T-helper 1 cell treated with Interleukin-12 subunit alpha and Interleukin-12 subunit beta and Interleukin-4 antibody, amounts not matched to agents 30 ng/mL and 1 ng/mL, for 36 hours (primary cell): ENCODE data around the gene TPO. TPM values are rescaled to one million over a fixed set of nuclear protein-coding genes. Genes with fewer than 3 reads are reported as not detected.
"Not testable (repeated sequence)": the region's sequence is repeated elsewhere in the genome, so short reads cannot be mapped to it uniquely, and the experiment has no call there.

ENCODE experiments used
- intact Hi-C: fragments of 100-400 bp; cut with micrococcal nuclease; formaldehyde crosslinking; loops from one replicate; pipeline ENCODE4 v1.15.1; 2024
- total RNA-seq: library from RNA; stranded (reverse); gene quantifications from 2 replicates; pipeline ENCODE4 v1.2.3, GENCODE V29; 2022

TPO gene
- total RNA-seq, 1 donor from 2014 or later = not detected

DNA sequence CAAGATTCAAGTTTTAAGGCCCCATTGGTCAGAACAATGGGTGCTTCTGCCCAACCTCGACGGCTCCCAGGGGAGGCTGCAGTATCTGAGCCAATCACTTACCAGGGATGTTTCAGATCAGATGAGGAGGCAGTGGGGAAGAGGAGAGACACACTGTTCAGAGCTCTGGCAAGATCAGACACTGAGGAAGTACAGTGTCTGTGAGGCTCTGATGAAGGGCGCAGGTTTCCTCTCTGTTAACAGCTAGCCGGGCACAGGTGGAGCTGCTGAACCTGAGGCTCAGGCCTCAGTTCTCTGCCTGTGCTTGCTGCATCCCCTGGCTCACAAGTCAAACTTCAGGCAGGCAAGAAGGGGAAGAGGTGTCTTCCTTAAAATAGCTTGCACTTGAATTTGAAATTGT, 69.7 kb downstream of the TPO start:
- intact Hi-C loops = no loop called here

DNA sequence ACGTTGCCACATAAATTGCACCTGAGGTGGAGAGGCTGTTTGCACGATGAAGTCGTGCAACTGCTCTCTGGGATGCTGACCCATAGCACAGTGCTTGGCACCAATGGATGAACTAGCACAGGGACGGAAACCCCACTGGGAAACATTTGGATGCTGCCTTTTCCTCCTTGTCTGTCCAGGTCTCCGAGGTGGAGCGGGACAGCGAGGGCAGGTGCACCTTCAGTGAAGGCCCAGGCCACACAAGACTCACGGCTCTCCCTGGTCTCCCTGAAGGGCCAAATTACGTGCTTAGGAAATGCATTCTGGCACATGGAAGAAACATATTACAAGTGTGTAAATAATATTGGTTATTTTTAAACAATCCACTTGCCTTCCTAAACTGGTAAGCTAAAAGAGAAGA, 70.3 kb downstream of the TPO start:
- intact Hi-C loops = no loop called here

DNA sequence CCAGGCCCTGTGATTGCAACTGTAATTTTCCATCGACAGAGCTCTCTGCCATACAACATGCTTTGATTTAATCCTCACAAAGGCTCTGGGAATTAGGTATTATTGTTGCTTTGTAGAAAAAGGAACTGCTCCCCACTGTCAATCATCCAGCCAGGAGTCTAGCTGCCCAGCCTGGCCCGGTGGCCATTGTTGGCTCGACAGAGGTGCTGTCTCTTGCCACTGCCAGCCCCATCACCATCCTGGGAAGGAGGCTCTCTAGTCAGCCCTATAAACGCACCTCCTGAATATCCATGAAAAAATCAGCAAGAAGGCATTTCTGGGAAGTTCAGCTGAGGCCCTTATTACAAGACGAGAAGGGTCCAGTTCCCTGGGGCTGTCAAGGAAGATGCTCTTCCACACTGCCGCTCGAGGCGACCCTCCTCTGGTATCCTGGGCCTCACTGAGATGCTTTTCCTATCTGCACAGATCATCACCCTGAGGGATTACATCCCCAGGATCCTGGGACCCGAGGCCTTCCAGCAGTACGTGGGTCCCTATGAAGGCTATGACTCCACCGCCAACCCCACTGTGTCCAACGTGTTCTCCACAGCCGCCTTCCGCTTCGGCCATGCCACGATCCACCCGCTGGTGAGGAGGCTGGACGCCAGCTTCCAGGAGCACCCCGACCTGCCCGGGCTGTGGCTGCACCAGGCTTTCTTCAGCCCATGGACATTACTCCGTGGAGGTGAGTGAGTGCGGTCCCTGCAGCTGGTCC, 71.0 kb downstream of the TPO start:
- intact Hi-C loops = no loop called here

DNA sequence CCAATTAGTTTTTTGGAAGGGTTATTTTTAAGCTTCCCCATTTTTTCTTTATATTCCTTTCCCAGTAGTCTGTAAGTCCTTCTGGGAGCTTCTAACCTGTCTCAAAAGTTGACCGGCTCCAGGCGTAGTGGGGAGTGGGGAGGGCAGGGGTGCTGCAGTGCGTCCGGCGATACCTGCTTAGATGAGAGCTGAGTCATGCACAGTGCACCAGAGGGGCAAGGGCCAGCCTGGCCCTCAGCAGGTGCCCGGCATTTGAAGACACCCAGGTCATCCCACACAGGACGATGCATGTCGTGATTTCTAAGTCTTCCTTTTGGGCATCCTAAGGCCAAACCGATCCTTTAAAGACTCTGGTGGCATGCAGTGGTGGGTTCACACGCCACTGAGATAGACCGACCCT, 73.4 kb downstream of the TPO start:
- intact Hi-C loops = no loop called here

DNA sequence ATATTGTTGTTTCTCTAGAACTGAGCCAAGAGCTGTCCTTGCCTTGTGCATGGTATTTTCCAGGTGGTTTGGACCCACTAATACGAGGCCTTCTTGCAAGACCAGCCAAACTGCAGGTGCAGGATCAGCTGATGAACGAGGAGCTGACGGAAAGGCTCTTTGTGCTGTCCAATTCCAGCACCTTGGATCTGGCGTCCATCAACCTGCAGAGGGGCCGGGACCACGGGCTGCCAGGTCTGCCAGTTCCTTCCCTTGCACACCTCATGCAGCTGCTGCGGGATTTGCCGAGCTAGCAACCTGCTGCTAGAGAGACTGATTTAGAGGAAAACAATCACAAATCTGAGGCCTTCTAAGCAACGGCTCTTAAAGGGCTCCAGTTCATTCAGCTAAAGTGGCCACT, 74.5 kb downstream of the TPO start:
- intact Hi-C loops = no loop called here

DNA sequence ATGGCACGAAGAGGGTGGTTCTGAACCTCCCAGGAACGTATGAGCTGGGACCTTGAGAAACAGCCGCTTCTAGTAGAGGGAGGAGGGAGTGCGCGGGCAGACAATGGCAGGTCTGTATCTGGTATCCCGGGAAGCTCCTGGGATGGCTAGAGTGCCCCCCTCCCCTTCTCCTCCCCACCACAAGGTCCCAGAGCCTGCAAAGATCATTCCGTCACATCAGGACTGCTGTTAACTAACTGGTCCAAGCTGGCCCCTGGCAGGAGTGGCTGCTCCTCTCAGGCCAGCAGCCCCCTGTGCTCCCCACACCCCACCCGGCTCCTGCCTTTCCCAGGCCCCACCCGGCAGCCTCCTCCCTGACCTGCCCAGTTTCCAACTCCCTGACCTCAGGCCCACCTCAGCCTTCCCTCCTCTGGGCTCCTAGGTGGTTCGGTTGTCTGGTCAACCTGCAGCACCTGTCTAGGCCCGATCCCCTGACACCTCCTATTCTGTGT, 75.0 kb downstream of the TPO start:
- intact Hi-C loops = no loop called here

DNA sequence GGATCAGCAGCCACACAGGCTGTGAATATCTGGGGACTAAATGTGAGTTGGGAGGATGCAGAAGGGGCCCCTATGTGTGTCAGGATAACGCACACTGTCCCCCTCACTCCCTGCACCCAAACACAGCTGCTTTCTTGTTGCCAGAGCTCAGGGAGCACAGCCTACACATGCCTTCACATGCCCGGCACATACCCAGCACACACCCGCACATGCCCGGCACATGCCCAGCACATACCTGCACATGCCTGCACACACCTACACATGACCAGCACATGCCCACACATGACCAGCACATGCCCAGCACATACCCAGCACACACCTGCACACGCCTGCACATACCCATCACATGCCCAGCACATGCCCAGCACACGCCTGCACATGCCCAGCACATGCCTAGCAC, 75.6 kb downstream of the TPO start:
- intact Hi-C loops = no loop called here

DNA sequence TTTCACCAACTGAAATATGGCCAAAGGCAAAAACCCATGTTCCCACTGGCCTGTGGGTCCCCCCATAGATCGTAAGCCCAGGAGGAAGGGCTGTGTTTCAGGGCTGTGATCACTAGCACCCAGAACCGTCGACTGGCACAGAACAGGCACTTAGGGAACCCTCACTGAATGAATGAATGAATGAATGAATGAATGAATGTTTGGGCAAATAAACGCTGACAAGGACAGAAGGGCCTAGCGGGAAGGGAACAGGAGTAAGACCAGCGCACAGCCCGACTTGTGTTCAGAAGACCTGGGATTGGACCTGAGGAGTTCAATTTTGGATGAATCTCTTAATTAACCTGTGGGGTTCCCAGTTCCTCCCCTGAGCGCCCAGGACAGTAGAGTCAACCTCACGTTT, 76.2 kb downstream of the TPO start:
- intact Hi-C loops = no loop called here

DNA sequence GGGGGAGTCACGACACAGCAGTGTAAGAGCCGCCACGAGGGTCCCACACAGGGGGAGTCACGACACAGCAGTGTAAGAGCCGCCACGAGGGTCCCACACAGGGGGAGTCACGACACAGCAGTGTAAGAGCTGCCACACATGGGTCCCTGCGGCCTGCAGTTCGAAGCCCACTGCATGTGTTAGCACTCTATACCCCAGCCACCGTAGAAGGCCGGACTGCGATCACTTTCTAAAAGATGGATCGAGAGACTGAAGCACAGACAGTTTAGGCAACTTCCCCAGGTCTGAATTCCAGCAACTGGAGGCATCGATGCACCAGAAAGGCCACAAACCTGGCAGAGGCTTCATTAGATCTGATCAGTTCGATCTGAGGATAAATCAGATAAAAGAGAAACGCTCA, 77.1 kb downstream of the TPO start:
- intact Hi-C loops = not testable (repeated sequence)

DNA sequence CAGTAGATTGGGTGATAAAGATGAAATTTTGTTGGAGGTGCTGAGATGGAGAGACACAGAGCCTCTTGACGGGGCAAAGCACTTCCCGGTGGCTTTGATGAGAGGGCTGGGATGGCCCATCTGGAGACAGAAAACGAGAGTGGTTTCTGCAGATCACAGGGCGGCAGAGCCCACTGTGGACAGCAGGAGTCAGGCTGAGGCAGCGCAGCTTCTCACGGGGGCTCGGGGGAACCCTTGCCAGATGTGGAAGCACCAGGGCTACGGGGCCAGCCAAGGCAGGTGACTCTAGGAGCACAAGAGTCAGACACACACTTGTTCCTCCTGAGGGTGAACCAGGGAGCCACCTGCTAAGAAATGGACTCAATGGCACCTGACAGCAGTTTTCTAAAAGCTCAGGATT, 78.5 kb downstream of the TPO start:
- intact Hi-C loops = no loop called here

DNA sequence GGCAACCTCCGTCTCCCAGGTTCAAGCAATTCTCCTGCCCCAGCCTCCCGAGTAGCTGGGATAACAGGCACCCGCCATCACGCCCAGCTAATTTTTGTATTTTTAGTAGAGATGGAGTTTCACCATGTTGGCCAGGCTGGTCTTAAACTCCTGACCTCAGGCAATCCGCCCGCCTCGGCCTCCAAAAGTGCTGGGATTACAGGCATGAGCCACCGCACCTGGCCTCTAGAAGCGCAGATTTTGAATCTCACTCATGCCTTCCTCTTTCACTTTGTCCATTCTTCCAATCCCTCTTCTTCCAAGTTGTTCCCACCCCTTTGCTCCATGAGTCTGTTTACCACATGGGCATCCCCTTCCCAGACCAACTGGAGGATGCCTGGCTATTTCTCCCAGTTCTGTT, 79.0 kb downstream of the TPO start:
- intact Hi-C loops = not testable (repeated sequence)

DNA sequence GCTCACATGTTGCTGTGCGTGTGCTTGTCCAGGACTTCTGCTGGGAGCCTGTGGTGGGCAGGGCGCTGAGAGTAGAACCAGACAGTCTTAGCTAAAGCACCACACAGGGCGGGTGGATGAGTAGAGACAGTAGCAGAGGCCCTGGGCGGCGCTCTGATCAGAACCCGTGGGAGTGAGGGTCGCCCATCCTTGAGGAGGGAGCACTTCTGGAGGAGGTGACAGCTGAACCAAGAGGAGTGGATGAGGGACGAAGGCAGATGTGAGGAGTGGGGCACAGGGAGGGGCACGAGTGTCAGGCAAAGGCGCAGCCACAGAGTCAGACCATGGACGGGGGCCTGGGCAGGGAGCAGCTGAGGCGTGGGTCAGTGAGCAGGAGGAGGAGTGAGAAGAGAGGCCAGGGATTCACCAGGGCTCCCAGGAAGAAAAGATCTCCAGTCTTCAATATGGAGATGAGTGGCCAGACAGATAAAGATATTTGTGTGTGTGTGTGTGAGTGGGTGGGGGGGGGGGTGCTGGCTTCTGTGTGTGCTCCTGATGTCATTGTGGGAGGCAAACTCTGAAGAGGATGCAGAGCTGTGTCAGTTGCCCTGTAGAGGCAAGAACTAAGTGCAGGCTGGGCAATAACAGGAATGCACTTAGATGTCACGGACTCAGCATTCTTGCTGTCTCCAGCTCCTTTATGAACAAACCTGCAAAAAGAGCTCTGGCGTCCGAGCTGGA, 79.6 kb downstream of the TPO start:
- intact Hi-C loops = no loop called here

DNA sequence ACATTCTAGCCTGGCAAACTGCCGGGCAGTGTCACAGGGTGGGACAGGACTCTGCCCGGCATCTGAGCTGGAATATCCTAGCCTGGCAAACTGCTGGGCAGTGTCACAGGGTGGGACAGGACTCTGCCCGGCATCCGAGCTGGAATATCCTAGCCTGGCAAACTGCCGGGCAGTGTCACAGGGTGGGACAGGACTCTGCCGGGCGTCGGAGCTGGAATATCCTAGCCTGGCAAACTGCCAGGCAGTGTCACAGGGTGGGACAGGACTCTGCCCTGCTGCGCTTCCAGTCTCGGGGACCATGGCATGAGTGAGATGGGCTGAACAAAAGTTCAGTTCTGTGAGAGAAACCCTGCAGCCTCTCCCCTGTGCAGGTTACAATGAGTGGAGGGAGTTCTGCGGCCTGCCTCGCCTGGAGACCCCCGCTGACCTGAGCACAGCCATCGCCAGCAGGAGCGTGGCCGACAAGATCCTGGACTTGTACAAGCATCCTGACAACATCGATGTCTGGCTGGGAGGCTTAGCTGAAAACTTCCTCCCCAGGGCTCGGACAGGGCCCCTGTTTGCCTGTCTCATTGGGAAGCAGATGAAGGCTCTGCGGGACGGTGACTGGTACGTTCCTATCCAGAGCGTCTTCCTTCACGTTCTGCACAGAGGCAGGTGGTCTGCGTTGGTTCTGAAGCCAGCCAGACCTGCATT, 80.3 kb downstream of the TPO start:
- intact Hi-C loops = no loop called here

DNA sequence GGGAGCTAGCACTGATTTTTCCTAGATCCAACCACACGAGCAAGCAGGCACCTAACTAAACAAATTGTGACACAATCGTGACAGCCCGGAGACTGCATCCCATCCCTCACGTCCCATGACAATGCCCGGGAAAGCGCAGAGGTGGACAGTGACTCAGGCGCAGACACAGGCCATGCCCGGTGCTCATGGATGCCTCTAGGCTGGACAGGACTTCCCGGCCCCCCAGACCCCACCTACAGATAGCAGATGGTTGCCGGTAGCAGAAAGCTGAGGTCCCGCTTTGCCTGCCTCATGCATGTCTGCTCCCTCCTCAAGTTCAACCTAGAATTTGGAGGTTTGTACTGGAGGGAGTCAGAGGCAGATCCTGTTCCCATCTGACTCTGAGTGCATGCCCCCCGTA, 81.0 kb downstream of the TPO start:
- intact Hi-C loops = no loop called here

DNA sequence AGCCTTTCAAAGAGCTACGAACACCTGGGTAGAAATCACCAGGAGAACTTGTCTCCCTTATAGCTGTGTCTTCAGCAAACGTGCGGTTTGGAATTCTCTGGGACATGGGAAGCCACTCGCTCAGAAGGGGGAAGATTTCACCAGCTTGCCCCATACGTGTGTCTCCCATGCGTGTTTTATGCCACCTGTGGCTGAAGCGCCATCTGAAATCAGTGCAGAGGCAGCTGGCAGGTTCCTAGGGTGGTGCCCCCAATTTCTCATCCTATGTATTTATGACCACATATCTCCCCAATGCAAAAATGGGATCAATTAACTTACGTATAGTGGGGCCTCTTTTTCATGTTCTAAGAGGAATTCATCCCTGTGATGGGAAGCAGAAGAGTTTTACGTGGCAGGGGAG, 81.6 kb downstream of the TPO start:
- intact Hi-C loops = no loop called here

DNA sequence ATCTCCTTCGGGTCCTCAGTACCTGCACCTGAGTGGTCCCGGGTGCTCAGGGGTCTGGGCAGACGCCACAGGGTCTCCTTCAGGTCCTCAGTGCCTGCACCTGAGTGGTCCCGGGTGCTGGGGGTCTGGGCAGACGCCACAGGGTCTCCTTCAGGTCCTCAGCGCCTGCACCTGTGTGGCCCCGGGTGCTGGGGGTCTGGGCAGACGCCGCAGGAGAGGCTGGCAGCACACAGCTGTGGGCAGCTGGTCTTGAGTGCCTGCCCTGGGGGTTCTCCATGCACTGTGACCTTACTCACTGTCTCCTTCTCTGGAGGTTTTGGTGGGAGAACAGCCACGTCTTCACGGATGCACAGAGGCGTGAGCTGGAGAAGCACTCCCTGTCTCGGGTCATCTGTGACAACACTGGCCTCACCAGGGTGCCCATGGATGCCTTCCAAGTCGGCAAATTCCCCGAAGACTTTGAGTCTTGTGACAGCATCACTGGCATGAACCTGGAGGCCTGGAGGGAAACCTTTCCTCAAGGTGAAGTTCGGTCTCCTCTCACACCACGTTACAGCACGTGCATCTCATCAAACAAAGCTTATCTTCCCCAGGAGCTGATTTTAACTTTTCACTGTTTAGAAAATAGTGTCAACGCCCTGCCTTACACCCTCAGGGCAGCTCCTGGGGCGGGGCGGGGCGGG, 82.6 kb downstream of the TPO start:
- intact Hi-C loops = no loop called here

DNA sequence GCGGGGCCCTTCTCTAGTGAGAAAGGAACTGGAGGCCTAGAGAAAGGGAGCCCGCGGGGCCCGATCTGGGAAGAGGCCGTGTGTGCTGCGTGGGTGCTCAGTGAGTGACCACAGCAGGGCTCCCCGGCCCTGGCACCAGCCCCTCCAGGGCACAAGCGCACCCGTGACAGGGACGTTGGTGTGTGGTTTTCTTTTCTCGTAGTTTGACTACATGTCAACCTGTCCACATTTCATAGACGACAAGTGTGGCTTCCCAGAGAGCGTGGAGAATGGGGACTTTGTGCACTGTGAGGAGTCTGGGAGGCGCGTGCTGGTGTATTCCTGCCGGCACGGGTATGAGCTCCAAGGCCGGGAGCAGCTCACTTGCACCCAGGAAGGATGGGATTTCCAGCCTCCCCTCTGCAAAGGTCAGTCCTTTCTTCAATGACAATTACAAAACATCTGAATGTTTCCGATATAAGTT, 83.1 kb downstream of the TPO start:
- intact Hi-C loops = no loop called here

DNA sequence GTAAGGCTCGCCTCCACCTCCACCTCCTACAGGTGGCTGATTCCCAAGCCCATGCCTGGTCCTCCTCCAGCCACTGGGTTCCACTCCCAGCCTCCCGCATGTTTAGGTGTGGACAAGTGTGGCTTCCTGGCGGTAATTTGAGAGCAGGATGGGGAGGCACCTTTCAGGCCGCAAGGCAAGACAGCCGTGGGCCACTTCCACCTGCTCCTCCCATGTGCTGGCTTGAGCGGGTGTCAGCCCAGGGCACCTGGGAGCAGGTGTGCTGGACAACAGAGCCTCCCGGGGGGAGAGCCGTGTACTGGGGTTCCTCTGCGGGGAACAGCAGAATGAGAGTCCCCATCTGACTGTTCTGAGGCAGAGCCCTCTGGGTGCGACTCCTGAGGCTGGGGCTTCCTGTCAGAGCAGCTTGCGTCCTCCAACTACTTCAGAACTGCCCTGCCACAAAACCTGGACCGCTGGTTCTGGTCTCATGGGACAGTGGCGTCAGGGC, 83.9 kb downstream of the TPO start:
- intact Hi-C loops = no loop called here

DNA sequence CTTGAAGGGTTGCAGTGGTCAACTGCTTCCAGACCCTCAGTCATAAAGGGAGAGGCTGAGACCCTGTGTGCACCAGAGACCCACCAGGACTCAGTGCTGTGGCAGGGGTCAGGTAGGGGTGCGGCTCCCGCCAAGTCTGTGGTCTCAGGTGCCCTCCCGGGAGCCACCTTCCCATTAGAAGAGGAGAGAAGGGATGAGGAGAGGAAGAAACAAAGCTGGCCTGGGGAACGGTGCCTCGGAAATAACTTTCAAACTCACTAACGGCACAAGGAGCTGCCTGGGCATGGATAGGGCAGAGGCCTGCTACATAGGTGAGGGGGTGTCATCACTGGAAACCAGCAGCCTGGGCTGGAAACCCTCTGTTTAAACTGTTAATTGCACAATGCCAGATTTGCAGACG, 84.9 kb downstream of the TPO start:
- intact Hi-C loops = no loop called here

DNA sequence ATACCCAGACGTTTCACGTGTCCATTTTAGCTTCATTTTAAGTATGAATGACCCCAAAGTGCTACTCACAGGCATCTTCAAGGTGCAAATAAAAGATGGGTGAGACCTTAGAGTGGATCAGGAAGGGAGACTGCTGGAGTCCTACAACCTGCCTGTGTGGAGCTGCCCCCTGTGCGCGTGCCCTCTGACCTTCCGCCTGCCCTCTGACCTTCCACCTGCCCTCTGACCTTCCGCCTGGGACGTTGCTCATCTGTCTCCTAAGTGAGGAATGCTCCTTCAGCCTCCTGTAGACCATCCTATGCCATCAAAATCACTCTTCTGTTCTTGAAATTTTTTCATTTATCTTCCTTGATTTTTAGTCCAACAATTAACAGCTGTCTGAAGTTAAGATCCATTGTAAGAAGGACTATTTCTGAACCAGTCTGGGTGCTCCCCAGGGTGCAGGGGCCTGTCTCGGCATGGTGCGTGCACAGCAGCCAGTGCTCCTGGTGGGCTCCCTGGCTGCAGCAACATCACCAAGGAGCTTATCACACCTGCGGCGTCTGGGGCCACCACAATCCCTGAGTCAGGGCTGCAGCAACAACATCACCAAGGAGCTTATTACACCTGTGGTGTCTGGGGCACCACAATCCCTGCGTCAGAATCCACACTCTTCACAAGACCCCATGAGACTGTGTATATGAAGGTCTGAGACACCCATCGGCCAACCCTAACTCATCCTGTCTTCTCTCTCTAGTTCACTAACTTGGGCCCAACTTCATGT, 86.0 kb downstream of the TPO start:
- intact Hi-C loops = no loop called here
